Measurements from ENCODE around the gene ZNF385B. TPM values are rescaled to one million over a fixed set of nuclear protein-coding genes. Genes with fewer than 3 reads are reported as not detected.

Gene ZNF385B
- total and polyA plus RNA-seq, 3 donors from 2014 or later = 28.1 to 40.3 (median 37.4) TPM

- TF ChIP-seq, protein P1, sequence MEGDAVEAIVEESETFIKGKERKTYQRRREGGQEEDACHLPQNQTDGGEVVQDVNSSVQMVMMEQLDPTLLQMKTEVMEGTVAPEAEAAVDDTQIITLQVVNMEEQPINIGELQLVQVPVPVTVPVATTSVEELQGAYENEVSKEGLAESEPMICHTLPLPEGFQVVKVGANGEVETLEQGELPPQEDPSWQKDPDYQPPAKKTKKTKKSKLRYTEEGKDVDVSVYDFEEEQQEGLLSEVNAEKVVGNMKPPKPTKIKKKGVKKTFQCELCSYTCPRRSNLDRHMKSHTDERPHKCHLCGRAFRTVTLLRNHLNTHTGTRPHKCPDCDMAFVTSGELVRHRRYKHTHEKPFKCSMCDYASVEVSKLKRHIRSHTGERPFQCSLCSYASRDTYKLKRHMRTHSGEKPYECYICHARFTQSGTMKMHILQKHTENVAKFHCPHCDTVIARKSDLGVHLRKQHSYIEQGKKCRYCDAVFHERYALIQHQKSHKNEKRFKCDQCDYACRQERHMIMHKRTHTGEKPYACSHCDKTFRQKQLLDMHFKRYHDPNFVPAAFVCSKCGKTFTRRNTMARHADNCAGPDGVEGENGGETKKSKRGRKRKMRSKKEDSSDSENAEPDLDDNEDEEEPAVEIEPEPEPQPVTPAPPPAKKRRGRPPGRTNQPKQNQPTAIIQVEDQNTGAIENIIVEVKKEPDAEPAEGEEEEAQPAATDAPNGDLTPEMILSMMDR (IDR thresholded peaks at IDR 0.05) = no peak
- TF ChIP-seq POLR2A (IDR thresholded peaks at IDR 0.05) = no peak
- DNase-seq = no peak
- no peaks in the 10 kb centered on the region for H3K4me1 ChIP-seq
- H3K27ac ChIP-seq = no peak overlapping the region
- H3K36me3 ChIP-seq (ENCODE audit: low read depth, missing control alignments) = no peaks in the 10 kb centered on the region
- H3K9me3 ChIP-seq = no peaks in the 10 kb centered on the region
- WGBS, 2 donors = 64 to 71% methylated on average over 8 of the region's 8 CpGs
- no peaks in the 10 kb centered on the region for H3K27me3 ChIP-seq
- intact Hi-C loops (cut with DNase I; ENCODE audit: low total_unique reads) = no loop called here
- H3K4me3 ChIP-seq = no peak overlapping the region
Observed at GRCh38 chr2:179884193-179884592, 22.8 kb upstream of the ZNF385B start.

DNA sequence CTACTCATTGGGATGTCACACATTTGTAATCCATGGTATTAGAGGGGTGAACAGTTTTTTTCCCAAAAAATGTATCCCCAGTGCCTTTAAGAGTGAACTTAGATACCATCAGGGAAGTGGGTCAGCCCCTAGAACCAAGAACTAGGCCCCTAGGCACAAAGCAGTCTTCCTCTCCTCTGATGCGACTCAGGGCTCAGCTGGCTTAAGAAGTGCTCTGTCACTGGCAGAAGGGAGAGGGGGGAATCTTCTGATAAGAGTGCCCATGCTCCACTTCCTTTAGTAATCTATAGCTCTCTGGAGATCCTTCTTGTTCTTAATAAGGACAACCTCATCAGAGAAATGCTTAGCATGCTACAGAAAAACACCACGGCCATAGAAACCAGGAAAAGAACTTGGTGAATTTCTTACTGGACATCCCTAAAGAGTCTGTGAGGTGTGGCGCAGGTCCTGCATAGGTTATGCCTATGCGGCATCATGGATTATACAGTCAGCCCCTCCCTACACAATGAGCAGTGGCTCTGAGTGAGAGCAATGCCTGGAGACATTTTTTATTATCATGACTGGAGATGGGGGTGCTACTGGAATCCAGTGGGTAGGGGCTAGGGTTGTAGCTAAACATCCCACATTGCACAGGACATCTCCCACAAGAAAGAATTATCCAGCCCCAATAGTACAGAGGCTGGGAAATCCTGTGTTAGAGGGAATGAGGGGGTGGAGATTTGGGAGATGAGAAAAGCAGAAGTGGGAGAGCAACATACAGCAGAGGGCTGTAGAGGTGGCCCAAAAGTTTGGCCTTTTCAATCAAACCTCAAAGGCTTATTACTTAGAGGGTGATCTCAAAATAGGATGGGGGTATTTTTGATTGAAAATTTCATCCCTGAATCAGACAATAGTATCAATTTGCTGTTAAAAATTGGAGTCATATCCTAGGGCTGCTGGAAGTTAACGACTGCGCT, 21.7 kb upstream of the ZNF385B start:
- Histone ChIP-seq H3K36me3 (ENCODE audit: low read depth, missing control alignments) (no peaks in the 10 kb centered on the region), H3K9me3 (no peaks in the 10 kb centered on the region), H3K4me1 (no peaks in the 10 kb centered on the region), H3K4me3 (no peak overlapping the region), H3K27ac (no peak overlapping the region), H3K27me3 (no peaks in the 10 kb centered on the region)
- intact Hi-C loops (cut with DNase I; ENCODE audit: low total_unique reads) = no loop called here
- TF ChIP-seq POLR2A (IDR thresholded peaks at IDR 0.05) = no peak
- TF ChIP-seq, protein P1 (IDR thresholded peaks at IDR 0.05) = no peak
- 83 to 89% methylated on average over 6 of the region's 6 CpGs for whole genome bisulfite sequencing, 2 donors
- DNase-seq = no peak

GRCh38 chr2:179877601-179878364, 16.4 kb upstream of the ZNF385B start:
- Histone ChIP-seq H3K27me3 (no peaks in the 10 kb centered on the region), H3K36me3 (ENCODE audit: low read depth, missing control alignments) (no peaks in the 10 kb centered on the region), H3K27ac (no peak overlapping the region), H3K4me3 (no peak overlapping the region), H3K9me3 (no peaks in the 10 kb centered on the region), H3K4me1 (no peaks in the 10 kb centered on the region)
- intact Hi-C loops (cut with DNase I; ENCODE audit: low total_unique reads) = no loop called here
- WGBS, 2 donors = 82 to 87% methylated on average over 4 of the region's 4 CpGs
- TF ChIP-seq, protein P1 (IDR thresholded peaks at IDR 0.05) = no peak
- no peak for TF ChIP-seq POLR2A (IDR thresholded peaks at IDR 0.05)
- no peak for DNase-seq

GRCh38 chr2:179876266-179876665, 14.9 kb upstream of the ZNF385B start:
- 82 to 90% methylated on average over 1 of the region's 1 CpG for WGBS, 2 donors

More at GRCh38 chr2:179876266-179876665, 14.9 kb upstream of the ZNF385B start:
- DNase-seq = no peak
- H3K27ac ChIP-seq = peak overlapping the region in 1 of 2 donors; percentile 28
- no peak for TF ChIP-seq POLR2A (IDR thresholded peaks at IDR 0.05)
- TF ChIP-seq, protein P1 (IDR thresholded peaks at IDR 0.05) = no peak
- H3K27me3 ChIP-seq = no peaks in the 10 kb centered on the region
- no peaks in the 10 kb centered on the region for H3K4me1 ChIP-seq
- no peaks in the 10 kb centered on the region for H3K9me3 ChIP-seq
- H3K36me3 ChIP-seq (ENCODE audit: low read depth, missing control alignments) = no peaks in the 10 kb centered on the region
- H3K4me3 ChIP-seq = no peak overlapping the region
- intact Hi-C loops (cut with DNase I; ENCODE audit: low total_unique reads) = no loop called here
